HEK293 (cell line): ENCODE results near the gene ZBTB17.

Experiments used
- CTCF ChIP-seq: fragments of 450-650 bp; formaldehyde crosslinking; IDR thresholded peaks from 2 replicates; pipeline ENCODE4 v1.5.1; 2016; ENCODE audit warnings: missing biosample characterization, missing genetic modification characterization
- GLIS2 ChIP-seq: fragments of 450-650 bp; formaldehyde crosslinking; IDR thresholded peaks from 2 replicates; pipeline ENCODE4 v1.5.1; 2016; ENCODE audit warnings: missing biosample characterization, missing genetic modification characterization
- KLF9 ChIP-seq: fragments of 450-650 bp; formaldehyde crosslinking; IDR thresholded peaks from 2 replicates; pipeline ENCODE4 v1.5.1; 2016; ENCODE audit warnings: missing biosample characterization, missing genetic modification characterization, low read depth
- SALL2 ChIP-seq: fragments of 450-650 bp; formaldehyde crosslinking; IDR thresholded peaks from 2 replicates; pipeline ENCODE4 v1.5.0; 2017; ENCODE audit warnings: missing biosample characterization, mild to moderate bottlenecking, missing genetic modification characterization, borderline replicate concordance
- SETDB1 ChIP-seq: IDR thresholded peaks from one replicate; pipeline ENCODE4 v1.6.1; 2017; ENCODE audit warnings: mild to moderate bottlenecking, low read length, moderate library complexity, mixed read lengths; ENCODE audit not compliant: insufficient read length
- YY1 ChIP-seq: fragments of 450-650 bp; formaldehyde crosslinking; IDR thresholded peaks from 2 replicates; pipeline ENCODE4 v1.5.1; 2018; ENCODE audit warnings: missing biosample characterization, missing genetic modification characterization
- ZBTB7A ChIP-seq: fragments of 450-650 bp; formaldehyde crosslinking; IDR thresholded peaks from 2 replicates; pipeline ENCODE4 v1.5.1; 2016; ENCODE audit warnings: low read depth, missing biosample characterization, missing genetic modification characterization
- ZNF354C ChIP-seq: fragments of 450-650 bp; formaldehyde crosslinking; IDR thresholded peaks from 2 replicates; pipeline ENCODE4 v1.5.1; 2016; ENCODE audit warnings: missing biosample characterization, missing genetic modification characterization, low read depth, borderline replicate concordance
- ZNF416 ChIP-seq: fragments of 450-650 bp; formaldehyde crosslinking; IDR thresholded peaks from 2 replicates; pipeline ENCODE4 v1.5.1; 2016; ENCODE audit warnings: missing biosample characterization, missing genetic modification characterization
- ZNF510 ChIP-seq: fragments of 450-650 bp; formaldehyde crosslinking; IDR thresholded peaks from 2 replicates; pipeline ENCODE4 v1.5.1; 2018; ENCODE audit warnings: mild to moderate bottlenecking, missing genetic modification characterization, missing biosample characterization; ENCODE audit not compliant: insufficient replicate concordance
- ZNF830 ChIP-seq: fragments of 450-650 bp; IDR thresholded peaks from 2 replicates; pipeline ENCODE4 v1.5.0; 2018; ENCODE audit warnings: missing biosample characterization, missing genetic modification characterization, low read depth, mild to moderate bottlenecking, moderate library complexity
- TF ChIP-seq, protein P1 (sequence below): fragments of 450-650 bp; formaldehyde crosslinking; IDR thresholded peaks from 2 replicates; pipeline ENCODE4 v1.5.1; 2016; ENCODE audit warnings: missing biosample characterization, missing genetic modification characterization, low read depth
- TF ChIP-seq, protein P2 (sequence below): fragments of 450-650 bp; formaldehyde crosslinking; IDR thresholded peaks from 2 replicates; pipeline ENCODE4 v1.5.1; 2016; ENCODE audit warnings: missing biosample characterization, missing genetic modification characterization
- TF ChIP-seq, protein P3 (sequence below): fragments of 450-650 bp; IDR thresholded peaks from 2 replicates; pipeline ENCODE4 v1.5.1; 2018; ENCODE audit warnings: missing biosample characterization, mild to moderate bottlenecking, missing genetic modification characterization

DNA sequence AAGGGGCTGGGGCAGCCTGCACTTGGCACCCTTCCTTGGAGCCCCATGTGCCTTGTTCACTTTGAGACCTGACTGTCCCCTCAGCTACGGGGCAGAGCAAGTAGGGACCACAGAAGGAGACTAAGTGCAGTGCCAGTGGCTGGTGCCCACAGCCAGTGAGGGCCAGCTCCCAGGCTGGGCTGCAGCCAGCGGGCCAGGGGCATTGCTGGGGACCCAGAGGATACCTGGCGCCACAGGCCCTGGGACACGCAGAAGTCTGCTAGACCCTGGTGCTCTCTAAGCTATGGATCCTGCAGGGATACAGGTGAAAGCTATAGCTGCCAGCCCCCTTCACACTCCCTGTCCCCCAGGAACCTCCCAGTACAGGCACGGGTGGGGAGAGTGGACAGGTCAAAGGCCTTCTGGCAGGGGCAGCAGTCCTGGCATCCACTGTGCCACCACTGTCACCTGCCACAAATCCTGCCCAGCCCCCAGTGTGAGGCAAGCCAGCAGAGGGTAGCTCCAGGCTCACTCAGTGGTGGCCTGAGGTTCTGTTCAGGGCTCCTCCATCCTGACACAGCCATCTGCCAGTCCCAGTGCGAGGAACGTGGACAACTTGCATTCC is 47.3 kb upstream of the ZBTB17 start:
- TF ChIP-seq, protein P1, sequence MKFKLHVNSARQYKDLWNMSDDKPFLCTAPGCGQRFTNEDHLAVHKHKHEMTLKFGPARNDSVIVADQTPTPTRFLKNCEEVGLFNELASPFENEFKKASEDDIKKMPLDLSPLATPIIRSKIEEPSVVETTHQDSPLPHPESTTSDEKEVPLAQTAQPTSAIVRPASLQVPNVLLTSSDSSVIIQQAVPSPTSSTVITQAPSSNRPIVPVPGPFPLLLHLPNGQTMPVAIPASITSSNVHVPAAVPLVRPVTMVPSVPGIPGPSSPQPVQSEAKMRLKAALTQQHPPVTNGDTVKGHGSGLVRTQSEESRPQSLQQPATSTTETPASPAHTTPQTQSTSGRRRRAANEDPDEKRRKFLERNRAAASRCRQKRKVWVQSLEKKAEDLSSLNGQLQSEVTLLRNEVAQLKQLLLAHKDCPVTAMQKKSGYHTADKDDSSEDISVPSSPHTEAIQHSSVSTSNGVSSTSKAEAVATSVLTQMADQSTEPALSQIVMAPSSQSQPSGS (tag by site-specific recombination), result no peak
- TF ChIP-seq CTCF (tag by site-specific recombination) (no peak), SETDB1 (no peak), ZBTB7A (tag by site-specific recombination) (no peak), SALL2 (tag by site-specific recombination) (no peak), ZNF416 (tag by site-specific recombination) (no peak), YY1 (no peak), ZNF510 (tag by site-specific recombination) (no peak), GLIS2 (tag by site-specific recombination) (no peak), ZNF830 (no peak), ZNF354C (tag by site-specific recombination) (no peak), KLF9 (no peak)
- TF ChIP-seq, protein P2, sequence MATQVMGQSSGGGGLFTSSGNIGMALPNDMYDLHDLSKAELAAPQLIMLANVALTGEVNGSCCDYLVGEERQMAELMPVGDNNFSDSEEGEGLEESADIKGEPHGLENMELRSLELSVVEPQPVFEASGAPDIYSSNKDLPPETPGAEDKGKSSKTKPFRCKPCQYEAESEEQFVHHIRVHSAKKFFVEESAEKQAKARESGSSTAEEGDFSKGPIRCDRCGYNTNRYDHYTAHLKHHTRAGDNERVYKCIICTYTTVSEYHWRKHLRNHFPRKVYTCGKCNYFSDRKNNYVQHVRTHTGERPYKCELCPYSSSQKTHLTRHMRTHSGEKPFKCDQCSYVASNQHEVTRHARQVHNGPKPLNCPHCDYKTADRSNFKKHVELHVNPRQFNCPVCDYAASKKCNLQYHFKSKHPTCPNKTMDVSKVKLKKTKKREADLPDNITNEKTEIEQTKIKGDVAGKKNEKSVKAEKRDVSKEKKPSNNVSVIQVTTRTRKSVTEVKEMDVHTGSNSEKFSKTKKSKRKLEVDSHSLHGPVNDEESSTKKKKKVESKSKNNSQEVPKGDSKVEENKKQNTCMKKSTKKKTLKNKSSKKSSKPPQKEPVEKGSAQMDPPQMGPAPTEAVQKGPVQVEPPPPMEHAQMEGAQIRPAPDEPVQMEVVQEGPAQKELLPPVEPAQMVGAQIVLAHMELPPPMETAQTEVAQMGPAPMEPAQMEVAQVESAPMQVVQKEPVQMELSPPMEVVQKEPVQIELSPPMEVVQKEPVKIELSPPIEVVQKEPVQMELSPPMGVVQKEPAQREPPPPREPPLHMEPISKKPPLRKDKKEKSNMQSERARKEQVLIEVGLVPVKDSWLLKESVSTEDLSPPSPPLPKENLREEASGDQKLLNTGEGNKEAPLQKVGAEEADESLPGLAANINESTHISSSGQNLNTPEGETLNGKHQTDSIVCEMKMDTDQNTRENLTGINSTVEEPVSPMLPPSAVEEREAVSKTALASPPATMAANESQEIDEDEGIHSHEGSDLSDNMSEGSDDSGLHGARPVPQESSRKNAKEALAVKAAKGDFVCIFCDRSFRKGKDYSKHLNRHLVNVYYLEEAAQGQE (tag by site-specific recombination), result no peak
- TF ChIP-seq, protein P3, sequence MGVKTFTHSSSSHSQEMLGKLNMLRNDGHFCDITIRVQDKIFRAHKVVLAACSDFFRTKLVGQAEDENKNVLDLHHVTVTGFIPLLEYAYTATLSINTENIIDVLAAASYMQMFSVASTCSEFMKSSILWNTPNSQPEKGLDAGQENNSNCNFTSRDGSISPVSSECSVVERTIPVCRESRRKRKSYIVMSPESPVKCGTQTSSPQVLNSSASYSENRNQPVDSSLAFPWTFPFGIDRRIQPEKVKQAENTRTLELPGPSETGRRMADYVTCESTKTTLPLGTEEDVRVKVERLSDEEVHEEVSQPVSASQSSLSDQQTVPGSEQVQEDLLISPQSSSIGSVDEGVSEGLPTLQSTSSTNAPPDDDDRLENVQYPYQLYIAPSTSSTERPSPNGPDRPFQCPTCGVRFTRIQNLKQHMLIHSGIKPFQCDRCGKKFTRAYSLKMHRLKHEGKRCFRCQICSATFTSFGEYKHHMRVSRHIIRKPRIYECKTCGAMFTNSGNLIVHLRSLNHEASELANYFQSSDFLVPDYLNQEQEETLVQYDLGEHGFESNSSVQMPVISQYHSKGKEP (tag by site-specific recombination), result no peak
